ENCODE measurements around the gene ZC3HAV1. TPM values are rescaled to one million over a fixed set of nuclear protein-coding genes. Genes with fewer than 3 reads are reported as not detected.

ZC3HAV1 gene
- total and polyA plus RNA-seq, 2 of the 4 experiments (the other 2 are of a cell fraction): 9.9 to 22.4 TPM

DNA sequence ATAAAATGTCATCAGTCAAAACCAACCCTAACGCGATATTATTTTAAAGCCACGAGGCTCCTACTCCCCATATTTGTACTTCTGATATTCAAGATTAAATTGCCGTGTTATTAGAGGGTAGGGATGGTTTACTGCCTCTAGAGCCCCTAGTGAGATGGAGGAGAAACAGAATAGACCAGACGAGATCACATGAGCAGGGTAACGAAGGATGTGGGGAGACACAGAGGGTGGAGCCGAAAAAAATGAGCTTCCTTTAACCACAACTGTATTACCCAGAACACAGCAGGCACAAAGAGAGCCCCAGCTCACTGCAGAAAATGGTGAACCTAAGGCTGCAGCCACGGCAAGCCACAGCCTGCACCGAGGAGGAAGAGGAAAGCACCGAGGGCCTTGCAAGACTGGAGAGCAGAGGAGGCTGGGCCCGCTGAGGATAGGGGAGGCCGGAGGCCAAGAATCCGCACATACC lies 14.3 kb downstream of the ZC3HAV1 start:
- no TSS peak for BruUV-seq (replicated peaks)
- Histone ChIP-seq H3K4me3 (ENCODE audit: insufficient read depth, low read depth, low read length) (no peak overlapping the region), H2BK15ac (ENCODE audit: low read depth, low read length) (no peak overlapping the region), H3K9me1 (ENCODE audit: insufficient read depth, low read length) (peaks cover 5% of the 10 kb centered on the region; the same call in 1 of the 2 replicates), H4K5ac (ENCODE audit: low read depth, low read length) (no peak overlapping the region), H3K14ac (replicated peaks; ENCODE audit: low read depth, low read length) (no peak overlapping the region), H2BK20ac (ENCODE audit: low read depth, low read length) (no peak overlapping the region), H3K4me2 (ENCODE audit: low read depth, low read length) (no peak overlapping the region), H3K4me1 (ENCODE audit: control insufficient read depth, insufficient read depth, low read length) (peaks cover 2% of the 10 kb centered on the region; the same call in 1 of the 2 replicates), H3K36me3 (ENCODE audit: control insufficient read depth, insufficient read depth, low read length) (no peaks in the 10 kb centered on the region; the same call in 1 of the 2 replicates), H4K20me1 (ENCODE audit: insufficient read depth, low read length) (no peaks in the 10 kb centered on the region; the same call in 1 of the 2 replicates), H2AK5ac (ENCODE audit: low read depth, low read length) (no peak overlapping the region), H3K9ac (ENCODE audit: low read depth, low read length) (no peak overlapping the region), H2BK120ac (ENCODE audit: low read depth, low read length) (no peak overlapping the region), H2AFZ (replicated peaks; ENCODE audit: low read length, poor library complexity) (no peak overlapping the region), H2AK9ac (replicated peaks; ENCODE audit: low read depth, low read length, poor library complexity) (no peak overlapping the region), H3K4ac (ENCODE audit: low read depth, low read length) (no peak overlapping the region), H3K79me1 (ENCODE audit: low read depth in 1 of 2, low read length in 2 of 2) (peaks cover 16 to 49% of the 10 kb centered on the region in 2 experiments), H3K9me3 (ENCODE audit: control insufficient read depth, insufficient read depth, low read length) (no peaks in the 10 kb centered on the region), H3K27me3 (ENCODE audit: control insufficient read depth, insufficient read depth, low read length) (no peaks in the 10 kb centered on the region), H4K8ac (ENCODE audit: low read depth in 2 of 2, low read length in 2 of 2) (no peak overlapping the region), H3K27ac (ENCODE audit: insufficient read depth, low read length) (no peak overlapping the region), H2BK5ac (ENCODE audit: low read depth, low read length, poor library complexity, severe bottlenecking) (no peak overlapping the region), H3K18ac (ENCODE audit: low read depth, low read length) (no peak overlapping the region), H4K91ac (ENCODE audit: insufficient read depth, low read depth, low read length) (no peak overlapping the region), H3K23ac (ENCODE audit: low read depth, low read length) (no peak overlapping the region), H3K56ac (ENCODE audit: extremely low read depth, insufficient read depth, low read length) (no peak overlapping the region)
- TF ChIP-seq RCOR1 (IDR thresholded peaks at IDR 0.05; ENCODE audit: insufficient replicate concordance, low read length): no peak
- no peak for TF ChIP-seq MXI1 (IDR thresholded peaks at IDR 0.05; ENCODE audit: borderline replicate concordance, low read depth, low read length)
- no peak for TF ChIP-seq RFX5 (IDR thresholded peaks at IDR 0.05; ENCODE audit: low read depth, low read length)
- TF ChIP-seq, protein P1, sequence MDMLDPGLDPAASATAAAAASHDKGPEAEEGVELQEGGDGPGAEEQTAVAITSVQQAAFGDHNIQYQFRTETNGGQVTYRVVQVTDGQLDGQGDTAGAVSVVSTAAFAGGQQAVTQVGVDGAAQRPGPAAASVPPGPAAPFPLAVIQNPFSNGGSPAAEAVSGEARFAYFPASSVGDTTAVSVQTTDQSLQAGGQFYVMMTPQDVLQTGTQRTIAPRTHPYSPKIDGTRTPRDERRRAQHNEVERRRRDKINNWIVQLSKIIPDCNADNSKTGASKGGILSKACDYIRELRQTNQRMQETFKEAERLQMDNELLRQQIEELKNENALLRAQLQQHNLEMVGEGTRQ (IDR thresholded peaks at IDR 0.05; ENCODE audit: low read depth, low read length): no peak
- TF ChIP-seq, protein P2, sequence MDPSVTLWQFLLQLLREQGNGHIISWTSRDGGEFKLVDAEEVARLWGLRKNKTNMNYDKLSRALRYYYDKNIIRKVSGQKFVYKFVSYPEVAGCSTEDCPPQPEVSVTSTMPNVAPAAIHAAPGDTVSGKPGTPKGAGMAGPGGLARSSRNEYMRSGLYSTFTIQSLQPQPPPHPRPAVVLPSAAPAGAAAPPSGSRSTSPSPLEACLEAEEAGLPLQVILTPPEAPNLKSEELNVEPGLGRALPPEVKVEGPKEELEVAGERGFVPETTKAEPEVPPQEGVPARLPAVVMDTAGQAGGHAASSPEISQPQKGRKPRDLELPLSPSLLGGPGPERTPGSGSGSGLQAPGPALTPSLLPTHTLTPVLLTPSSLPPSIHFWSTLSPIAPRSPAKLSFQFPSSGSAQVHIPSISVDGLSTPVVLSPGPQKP (IDR thresholded peaks at IDR 0.05; ENCODE audit: borderline replicate concordance, low read depth, low read length): no peak
- no peak for TF ChIP-seq POLR2A (IDR thresholded peaks at IDR 0.05; ENCODE audit: low read depth, low read length)
- TF ChIP-seq RAD21 (IDR thresholded peaks at IDR 0.05; ENCODE audit: low read length): no peak
- no peak for TF ChIP-seq CEBPB (IDR thresholded peaks at IDR 0.05; ENCODE audit: low read depth, low read length)
- TF ChIP-seq MAZ (IDR thresholded peaks at IDR 0.05; ENCODE audit: borderline replicate concordance, low read depth, low read length): no peak
- no peak for TF ChIP-seq FOS (IDR thresholded peaks at IDR 0.05; ENCODE audit: low read depth, low read length)
- ATAC-seq (ENCODE audit: low read depth): no peak
- in situ Hi-C loops (cut with MboI; ENCODE audit: low sequenced_read_pairs) (no loop called here), dilution Hi-C loops (cut with HindIII; ENCODE audit: low sequenced_read_pairs, unreplicated experiment) (no loop called here), intact Hi-C loops (cut with micrococcal nuclease) (no loop called here)
- ChIA-PET POLR2A (ENCODE audit: unreplicated experiment) (no interaction called here), CTCF (interaction anchor here (0.7 to 1.0 kb wide), 2 partner anchors 9 to 260 kb away, joined by 3 to 4 read pairs; no protein-coding TSS in a partner anchor)
- DNase-seq: no peak
- WGBS, 2 experiments (ENCODE audit: extremely low coverage in 2 of 2, insufficient read length in 1 of 2): 67% methylated on average over 2 of the region's 13 CpGs; no CpG with 5 or more reads in 1 of the 2 experiments
